ENCODE results near the gene YPEL2. TPM values are rescaled to one million over a fixed set of nuclear protein-coding genes. Genes with fewer than 3 reads are reported as not detected.

The YPEL2 gene
- total RNA-seq, 1 donor from 2014 or later: 54.6 TPM

- no peak for DNase-seq (ENCODE audit: low read depth in 2 of 2)
Observed at GRCh38 chr17:59428916-59429485, 97.5 kb downstream of the YPEL2 start.

GRCh38 chr17:59431601-59432000, 100.1 kb downstream of the YPEL2 start:
- DNase-seq (ENCODE audit: low read depth in 2 of 2): peak in 1 of 2 donors; percentile 69

- no peak for DNase-seq (ENCODE audit: low read depth in 2 of 2)
Observed at GRCh38 chr17:59432657-59433056, 101.2 kb downstream of the YPEL2 start.

- no peak for DNase-seq (ENCODE audit: low read depth in 2 of 2)
Observed at GRCh38 chr17:59433586-59433985, 102.1 kb downstream of the YPEL2 start.

DNA sequence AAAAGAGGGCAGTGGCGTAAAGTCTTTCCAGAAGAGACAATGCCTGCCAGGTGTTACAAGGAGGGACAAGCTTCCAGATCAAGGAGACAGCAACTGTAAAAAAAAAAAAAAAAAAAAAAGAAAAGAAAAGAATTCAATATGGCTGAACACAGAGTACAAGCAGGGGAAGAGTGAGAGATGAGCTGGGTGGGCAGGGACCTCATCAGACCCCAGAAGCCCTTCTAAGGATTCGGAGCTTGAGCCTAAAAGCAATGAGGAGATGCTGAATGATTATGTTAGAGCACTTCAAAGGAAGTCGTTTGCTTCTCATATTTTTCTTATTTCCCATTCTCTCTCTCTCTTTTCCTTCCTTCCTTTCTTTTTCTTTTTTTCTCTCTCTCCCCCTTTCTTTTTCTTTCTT, 103.0 kb downstream of the YPEL2 start:
- no peak for DNase-seq (ENCODE audit: low read depth in 2 of 2)

- peak in 1 of 2 donors; percentile 72 for DNase-seq (ENCODE audit: low read depth in 2 of 2)
Observed at GRCh38 chr17:59435238-59435637, 103.8 kb downstream of the YPEL2 start.

GRCh38 chr17:59436900-59437299, 105.4 kb downstream of the YPEL2 start:
- DNase-seq (ENCODE audit: low read depth in 2 of 2): no peak

DNA sequence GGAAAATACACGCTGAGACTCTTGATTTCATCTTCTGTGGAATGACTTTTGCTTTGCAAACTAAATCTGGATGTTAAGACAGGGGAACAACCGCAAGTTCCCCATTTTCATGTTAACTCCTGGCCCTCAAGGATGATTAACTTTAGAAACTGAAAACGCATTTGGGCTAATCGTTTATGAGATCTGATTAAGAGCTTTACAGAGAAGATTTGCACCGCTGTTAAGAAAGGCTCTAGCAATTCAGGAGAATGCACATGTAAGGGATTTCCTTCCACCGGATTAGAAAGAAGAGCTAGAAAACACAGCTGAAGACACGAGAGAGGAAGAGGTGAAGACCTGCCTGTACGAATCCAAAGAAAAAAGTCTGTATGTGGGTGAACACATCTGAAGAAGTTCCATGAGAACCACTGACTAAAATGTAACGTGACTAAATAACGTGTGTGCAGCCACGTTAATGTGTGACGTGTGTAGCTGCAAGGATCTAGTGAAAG, 106.4 kb downstream of the YPEL2 start:
- DNase-seq (ENCODE audit: low read depth in 2 of 2): no peak

- DNase-seq (ENCODE audit: low read depth in 2 of 2): no peak
Observed at GRCh38 chr17:59439262-59439661, 107.8 kb downstream of the YPEL2 start.

DNA sequence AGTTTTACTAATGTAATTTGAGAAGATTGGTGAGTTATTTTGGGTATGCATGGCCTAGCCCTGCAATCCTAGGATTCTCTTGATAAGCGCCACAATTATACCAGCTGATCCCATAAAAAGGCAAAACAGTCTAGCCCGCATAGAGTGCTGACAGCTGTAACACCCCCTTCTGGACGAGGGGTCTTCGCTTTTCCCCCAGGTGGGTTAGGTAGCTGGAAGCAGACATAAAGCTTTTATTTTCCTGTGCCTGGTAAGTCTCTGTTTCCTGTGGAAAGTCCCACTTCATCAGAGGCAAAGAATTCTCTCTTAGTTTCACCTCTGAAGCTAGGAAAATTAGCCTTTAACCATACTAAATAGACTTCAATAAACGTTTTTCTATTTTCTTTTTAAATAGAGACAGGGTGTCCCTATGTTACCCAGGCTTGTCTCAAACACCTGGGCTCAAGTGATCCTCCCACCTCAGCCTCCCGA, 108.3 kb downstream of the YPEL2 start:
- DNase-seq (ENCODE audit: low read depth in 2 of 2): peak; percentile 53 to 74

- DNase-seq (ENCODE audit: low read depth in 2 of 2): peak; percentile 88 to 96
Observed at GRCh38 chr17:59440757-59441463, 109.5 kb downstream of the YPEL2 start.

- DNase-seq (ENCODE audit: low read depth in 2 of 2): peak in 1 of 2 donors; percentile 74
Observed at GRCh38 chr17:59441464-59442096, 110.1 kb downstream of the YPEL2 start.

- no peak for DNase-seq (ENCODE audit: low read depth in 2 of 2)
Observed at GRCh38 chr17:59443106-59443505, 111.7 kb downstream of the YPEL2 start.

Other genes starting within 250 kb of the YPEL2 start
- gene TRIM37, start 224.8 kb upstream of the YPEL2 start, total RNA-seq: 33.8 and 34.4 TPM in 2 replicates
- gene SKA2, start 176.5 kb upstream of the YPEL2 start, total RNA-seq: 31.7 and 41.8 TPM in 2 replicates
- 4.0 and 12.2 TPM in 2 replicates for gene PRR11, start 175.9 kb upstream of the YPEL2 start, total RNA-seq
- 17.6 and 23.5 TPM in 2 replicates for gene SMG8, start 121.6 kb upstream of the YPEL2 start, total RNA-seq
- 0.90 and 1.1 TPM in 2 replicates for gene GDPD1, start 111.1 kb upstream of the YPEL2 start, total RNA-seq
- 39.1 and 47.9 TPM in 2 replicates for gene DHX40, start 234.0 kb downstream of the YPEL2 start, total RNA-seq

Measured in dermis microvascular lymphatic vessel endothelial cell (primary cell).